HepG2 (cell line): ENCODE data around the gene TGM1. TPM values are rescaled to one million over a fixed set of nuclear protein-coding genes. Genes with fewer than 3 reads are reported as not detected.
A peak's percentile ranks its signal among the peaks of the same experiment; 100 is the strongest.

ENCODE experiments used
- ETV6 ChIP-seq: sonication (generic); formaldehyde crosslinking; conservative IDR thresholded peaks from 2 replicates; pipeline ENCODE4 v1.4.0; 2020; ENCODE audit warnings: missing genetic modification reagents
- FOSL2 ChIP-seq: sonication (generic); formaldehyde crosslinking; IDR thresholded peaks from 2 replicates; pipeline ENCODE4 v1.4.0; 2020; ENCODE audit warnings: missing genetic modification reagents
- KLF13 ChIP-seq: sonication (generic); formaldehyde crosslinking; IDR thresholded peaks from 2 replicates; pipeline ENCODE4 v1.4.0; 2020; ENCODE audit warnings: mild to moderate bottlenecking, missing genetic modification reagents
- KLF16 ChIP-seq, 2 experiments: sonication (generic) in 1 of 2; formaldehyde crosslinking in 1 of 2; IDR thresholded peaks; 2 replicates each; pipeline versions ENCODE4 v1.6.1 to v1.8.0; 2016 to 2023; ENCODE audit warnings: missing genetic modification reagents in 2 of 2, missing compliant biosample characterization in 1 of 2
- MTA3 ChIP-seq: sonication (generic); formaldehyde crosslinking; IDR thresholded peaks from 2 replicates; pipeline ENCODE4 v1.4.0; 2020; ENCODE audit warnings: missing genetic modification reagents
- PCBP1 ChIP-seq: fragments of 200-400 bp; formaldehyde crosslinking; IDR thresholded peaks from 2 replicates; pipeline ENCODE4 v1.6.1; 2017; ENCODE audit warnings: mild to moderate bottlenecking, low read depth, low read length, borderline replicate concordance
- SRY ChIP-seq: sonication (generic); formaldehyde crosslinking; IDR thresholded peaks from 2 replicates; pipeline ENCODE4 v1.8.0; 2022; ENCODE audit warnings: mild to moderate bottlenecking, missing genetic modification reagents
- YEATS2 ChIP-seq: sonication (generic); formaldehyde crosslinking; IDR thresholded peaks from 2 replicates; pipeline ENCODE4 v1.4.0; 2020; ENCODE audit warnings: missing genetic modification reagents, borderline replicate concordance
- ZFP36 ChIP-seq: fragments of 150-350 bp; IDR thresholded peaks from 2 replicates; pipeline ENCODE4 v1.6.1; 2018; ENCODE audit warnings: borderline replicate concordance, low read length, low read depth; ENCODE audit not compliant: partially characterized antibody
- ZFX ChIP-seq: sonication (generic); formaldehyde crosslinking; IDR thresholded peaks from 2 replicates; pipeline ENCODE4 v1.4.0; 2020; ENCODE audit warnings: mild to moderate bottlenecking, low read depth, missing genetic modification reagents, moderate library complexity
- ZKSCAN5 ChIP-seq: sonication (generic); formaldehyde crosslinking; IDR thresholded peaks from 2 replicates; pipeline ENCODE4 v1.5.1; 2020; ENCODE audit warnings: mild to moderate bottlenecking, missing genetic modification reagents
- ZNF607 ChIP-seq: sonication (generic); formaldehyde crosslinking; IDR thresholded peaks from 2 replicates; pipeline ENCODE4 v1.5.1; 2020; ENCODE audit warnings: missing genetic modification reagents, mild to moderate bottlenecking, borderline replicate concordance
- ZNF687 ChIP-seq: sonication (generic); formaldehyde crosslinking; IDR thresholded peaks from 2 replicates; pipeline ENCODE4 v1.5.1; 2020; ENCODE audit warnings: mild to moderate bottlenecking, missing genetic modification reagents, moderate library complexity
- polyA plus RNA-seq, 8 experiments: library from polyadenylated mRNA; depleted of rRNA in 3 of 8; stranded (reverse) in 7 of 8; unstranded in 1 of 8; fragments of >200 nt; fragmentation: Illumina TruSeq in 4 of 8; extraction: Trizol in 4 of 8; gene quantifications; 2 replicates each; pipeline versions ENCODE4 v1.2.1 to v1.2.3, GENCODE V29; 2011 to 2016; ENCODE audit warnings: low read depth in 4 of 8, missing spikeins in 1 of 8, mixed read lengths in 1 of 8; ENCODE audit not compliant: insufficient read depth in 1 of 8
- total RNA-seq, 5 experiments: library from RNA; depleted of rRNA; stranded (reverse); fragments of >200 nt; fragmentation: Illumina TruSeq; extraction: Trizol; gene quantifications; 2 replicates each; pipeline ENCODE4 v1.2.3, GENCODE V29; 2016; ENCODE audit warnings: low read depth in 1 of 5
- TF ChIP-seq, protein P1 (sequence below): sonication (generic); formaldehyde crosslinking; IDR thresholded peaks from 2 replicates; pipeline ENCODE4 v1.8.1; 2023; ENCODE audit warnings: missing genetic modification reagents, inconsistent platforms, borderline replicate concordance
- TF ChIP-seq, protein P2 (sequence below): sonication (generic); formaldehyde crosslinking; conservative IDR thresholded peaks from 2 replicates; pipeline ENCODE4 v1.4.0; 2020; ENCODE audit warnings: missing genetic modification reagents

Gene TGM1
- total and polyA plus RNA-seq, 2 of the 13 experiments (the other 11 are each of a cell fraction or from before 2014, with no cell fraction given), result 3.2 to 10.6 TPM

DNA sequence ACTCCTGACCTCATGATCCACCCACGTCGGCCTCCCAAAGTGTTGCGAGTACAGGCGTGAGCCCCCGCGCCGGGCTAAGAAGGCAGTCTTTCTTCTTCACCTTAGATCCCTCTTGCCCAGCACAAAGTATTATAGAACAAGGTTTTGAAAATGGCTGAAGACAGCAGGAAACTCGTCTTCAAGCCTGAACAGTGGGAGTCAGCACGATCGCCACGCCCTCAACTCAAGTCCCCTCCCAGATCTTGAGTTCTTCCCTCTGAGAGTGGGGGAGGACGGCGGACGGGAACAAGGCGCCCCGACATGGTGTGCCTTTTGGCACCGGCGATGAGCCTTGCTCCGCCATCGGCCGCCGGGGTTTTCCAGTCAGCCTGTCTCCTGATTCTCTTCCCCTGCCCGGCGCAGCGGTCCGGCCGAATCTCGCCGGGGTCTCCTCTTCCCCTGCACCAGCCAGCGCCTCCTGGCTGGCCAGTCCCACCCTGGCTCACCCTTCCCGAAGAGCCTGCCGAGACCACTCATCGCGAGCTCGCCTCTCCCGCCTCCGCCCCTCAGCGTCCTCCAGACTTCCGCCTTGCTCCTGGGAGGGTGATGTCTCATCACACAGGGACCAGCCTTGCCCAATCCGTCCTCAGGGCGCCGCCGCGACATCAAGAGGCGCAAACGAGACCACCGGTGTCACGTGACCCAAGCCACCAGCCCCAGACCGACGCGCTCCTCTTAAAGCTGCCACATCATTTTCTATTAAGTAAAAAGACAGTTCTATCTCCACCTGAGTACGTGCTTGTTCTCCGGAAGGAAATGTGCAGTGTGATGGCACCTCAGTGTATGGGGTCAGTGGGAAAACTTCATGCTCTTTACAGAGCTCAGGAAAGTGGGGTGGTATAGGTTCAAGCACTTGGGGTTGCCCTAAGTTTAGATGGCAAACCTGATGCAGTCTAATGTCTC, 49.8 kb downstream of the TGM1 start, which contains the start of gene CHMP4A (continued):
- TF ChIP-seq KLF13 (peak; percentile 97), FOSL2 (CRISPR knock-in tag) (peak; percentile 90), ZNF687 (CRISPR knock-in tag) (peak; percentile 98), PCBP1 (peak; percentile 99), ZKSCAN5 (CRISPR knock-in tag) (peak; percentile 82), ZFP36 (no peak), MTA3 (CRISPR knock-in tag) (no peak), YEATS2 (peak; percentile 98), ETV6 (CRISPR knock-in tag) (peak; percentile 97), ZFX (CRISPR knock-in tag) (peak; percentile 91), KLF16 (CRISPR knock-in tag; IDR thresholded peaks at IDR 0.05) (peak; percentile 81 to 93), SRY (CRISPR knock-in tag) (peak; percentile 85), ZNF607 (CRISPR knock-in tag) (peak; percentile 95)
- TF ChIP-seq, protein P1, sequence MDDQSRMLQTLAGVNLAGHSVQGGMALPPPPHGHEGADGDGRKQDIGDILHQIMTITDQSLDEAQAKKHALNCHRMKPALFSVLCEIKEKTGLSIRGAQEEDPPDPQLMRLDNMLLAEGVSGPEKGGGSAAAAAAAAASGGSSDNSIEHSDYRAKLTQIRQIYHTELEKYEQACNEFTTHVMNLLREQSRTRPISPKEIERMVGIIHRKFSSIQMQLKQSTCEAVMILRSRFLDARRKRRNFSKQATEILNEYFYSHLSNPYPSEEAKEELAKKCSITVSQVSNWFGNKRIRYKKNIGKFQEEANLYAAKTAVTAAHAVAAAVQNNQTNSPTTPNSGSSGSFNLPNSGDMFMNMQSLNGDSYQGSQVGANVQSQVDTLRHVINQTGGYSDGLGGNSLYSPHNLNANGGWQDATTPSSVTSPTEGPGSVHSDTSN, result peak; percentile 80; the same call in 1 of the 2 replicates
- TF ChIP-seq, protein P2, sequence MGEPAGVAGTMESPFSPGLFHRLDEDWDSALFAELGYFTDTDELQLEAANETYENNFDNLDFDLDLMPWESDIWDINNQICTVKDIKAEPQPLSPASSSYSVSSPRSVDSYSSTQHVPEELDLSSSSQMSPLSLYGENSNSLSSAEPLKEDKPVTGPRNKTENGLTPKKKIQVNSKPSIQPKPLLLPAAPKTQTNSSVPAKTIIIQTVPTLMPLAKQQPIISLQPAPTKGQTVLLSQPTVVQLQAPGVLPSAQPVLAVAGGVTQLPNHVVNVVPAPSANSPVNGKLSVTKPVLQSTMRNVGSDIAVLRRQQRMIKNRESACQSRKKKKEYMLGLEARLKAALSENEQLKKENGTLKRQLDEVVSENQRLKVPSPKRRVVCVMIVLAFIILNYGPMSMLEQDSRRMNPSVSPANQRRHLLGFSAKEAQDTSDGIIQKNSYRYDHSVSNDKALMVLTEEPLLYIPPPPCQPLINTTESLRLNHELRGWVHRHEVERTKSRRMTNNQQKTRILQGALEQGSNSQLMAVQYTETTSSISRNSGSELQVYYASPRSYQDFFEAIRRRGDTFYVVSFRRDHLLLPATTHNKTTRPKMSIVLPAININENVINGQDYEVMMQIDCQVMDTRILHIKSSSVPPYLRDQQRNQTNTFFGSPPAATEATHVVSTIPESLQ, result peak; percentile 50; the same call in 1 of the 2 replicates
